Measurements from ENCODE around the gene TMEM86B.

Gene TMEM86B

GRCh38 chr19:55254625-55254977 lies 26.0 kb upstream of the TMEM86B start:
- TF ChIP-seq ZFP3 (CRISPR knock-in tag; IDR thresholded peaks at IDR 0.05) (no peak), SNAI2 (CRISPR knock-in tag; IDR thresholded peaks at IDR 0.05) (no peak), ZFP30 (CRISPR knock-in tag; IDR thresholded peaks at IDR 0.05) (no peak), GLIS3 (CRISPR knock-in tag; IDR thresholded peaks at IDR 0.05) (no peak), ISL1 (CRISPR knock-in tag; IDR thresholded peaks at IDR 0.05) (no peak), TSHZ2 (CRISPR knock-in tag; IDR thresholded peaks at IDR 0.05) (no peak), CSRNP3 (CRISPR knock-in tag; IDR thresholded peaks at IDR 0.05) (no peak), CSDC2 (CRISPR knock-in tag; IDR thresholded peaks at IDR 0.05) (no peak), ZNF8 (CRISPR knock-in tag; IDR thresholded peaks at IDR 0.05) (no peak), ZNF70 (CRISPR knock-in tag; IDR thresholded peaks at IDR 0.05) (no peak), PPARA (CRISPR knock-in tag; IDR thresholded peaks at IDR 0.05; ENCODE audit: borderline replicate concordance) (no peak), POU6F1 (CRISPR knock-in tag; IDR thresholded peaks at IDR 0.05; ENCODE audit: borderline replicate concordance, low read depth) (no peak), BACH2 (CRISPR knock-in tag; IDR thresholded peaks at IDR 0.05; ENCODE audit: borderline replicate concordance) (no peak), PATZ1 (CRISPR knock-in tag; IDR thresholded peaks at IDR 0.05; ENCODE audit: borderline replicate concordance) (no peak)
- no peak for ATAC-seq

- ATAC-seq: no peak
These were observed 25.5 kb upstream of the TMEM86B start for GRCh38 chr19:55253842-55254624.

GRCh38 chr19:55252760-55253663 lies 24.4 kb upstream of the TMEM86B start:
- ATAC-seq: no peak
- TF ChIP-seq ISL1 (CRISPR knock-in tag; IDR thresholded peaks at IDR 0.05): no peak
- TF ChIP-seq ZC3H10 (CRISPR knock-in tag; IDR thresholded peaks at IDR 0.05): no peak
- TF ChIP-seq ESRRG (CRISPR knock-in tag; IDR thresholded peaks at IDR 0.05): no peak
- TF ChIP-seq RARB (CRISPR knock-in tag; IDR thresholded peaks at IDR 0.05): no peak
- no peak for TF ChIP-seq TOX (CRISPR knock-in tag; IDR thresholded peaks at IDR 0.05; ENCODE audit: borderline replicate concordance)
- TF ChIP-seq PPARA (CRISPR knock-in tag; IDR thresholded peaks at IDR 0.05; ENCODE audit: borderline replicate concordance): no peak
- TF ChIP-seq PATZ1 (CRISPR knock-in tag; IDR thresholded peaks at IDR 0.05; ENCODE audit: borderline replicate concordance): no peak
- no peak for TF ChIP-seq POU6F1 (CRISPR knock-in tag; IDR thresholded peaks at IDR 0.05; ENCODE audit: borderline replicate concordance, low read depth)
- TF ChIP-seq TSHZ2 (CRISPR knock-in tag; IDR thresholded peaks at IDR 0.05): no peak
- no peak for TF ChIP-seq ZNF70 (CRISPR knock-in tag; IDR thresholded peaks at IDR 0.05)

More at GRCh38 chr19:55253842-55254624, 25.5 kb upstream of the TMEM86B start:
- TF ChIP-seq GLIS3 (CRISPR knock-in tag; IDR thresholded peaks at IDR 0.05) (no peak), ARNTL (CRISPR knock-in tag; IDR thresholded peaks at IDR 0.05; ENCODE audit: borderline replicate concordance, low read depth) (no peak)
